ENCODE data around the gene CFLAR.
"Not testable (repeated sequence)": the region's sequence is repeated elsewhere in the genome, so short reads cannot be mapped to it uniquely, and the experiment has no call there.

CFLAR gene

GRCh38 chr2:201182650-201183364 is 66.8 kb downstream of the CFLAR start, which contains the start of gene CASP10:
TSS of gene CASP10 (plus strand) at chr2:201183141. CDS start at chr2:201185778, 2,637 bp downstream.
- no peak for DNase-seq (ENCODE audit: low read depth, low spot score)

GRCh38 chr2:201183365-201183727 is 67.4 kb downstream of the CFLAR start:
- DNase-seq (ENCODE audit: low read depth, low spot score), result no peak

- not testable (repeated sequence) for DNase-seq (ENCODE audit: low read depth, low spot score)
These were observed 67.9 kb downstream of the CFLAR start for GRCh38 chr2:201183835-201184234.

GRCh38 chr2:201184248-201184647 is 68.3 kb downstream of the CFLAR start:
- not testable (repeated sequence) for DNase-seq (ENCODE audit: low read depth, low spot score)

- DNase-seq (ENCODE audit: low read depth, low spot score), result no peak
These were observed 69.9 kb downstream of the CFLAR start for GRCh38 chr2:201185863-201186262.

GRCh38 chr2:201186982-201187381 is 71.0 kb downstream of the CFLAR start:
- no peak for DNase-seq (ENCODE audit: low read depth, low spot score)

GRCh38 chr2:201188449-201188848 is 72.5 kb downstream of the CFLAR start:
- no peak for DNase-seq (ENCODE audit: low read depth, low spot score)

- DNase-seq (ENCODE audit: low read depth, low spot score), result no peak
These were observed 75.3 kb downstream of the CFLAR start for GRCh38 chr2:201191132-201191875.

GRCh38 chr2:201194097-201194496 is 78.1 kb downstream of the CFLAR start:
- DNase-seq (ENCODE audit: low read depth, low spot score), result no peak

- no peak for DNase-seq (ENCODE audit: low read depth, low spot score)
These were observed 79.4 kb downstream of the CFLAR start for GRCh38 chr2:201195331-201195730.

- no peak for DNase-seq (ENCODE audit: low read depth, low spot score)
These were observed 80.0 kb downstream of the CFLAR start for GRCh38 chr2:201196003-201196402.

- no peak for DNase-seq (ENCODE audit: low read depth, low spot score)
These were observed 80.8 kb downstream of the CFLAR start for GRCh38 chr2:201196803-201197202.

- DNase-seq (ENCODE audit: low read depth, low spot score), result no peak
These were observed 81.8 kb downstream of the CFLAR start for GRCh38 chr2:201197781-201198180.

GRCh38 chr2:201199847-201200246 is 83.9 kb downstream of the CFLAR start:
- no peak for DNase-seq (ENCODE audit: low read depth, low spot score)

- no peak for DNase-seq (ENCODE audit: low read depth, low spot score)
These were observed 84.4 kb downstream of the CFLAR start for GRCh38 chr2:201200345-201200744.

- DNase-seq (ENCODE audit: low read depth, low spot score), result no peak
These were observed 85.4 kb downstream of the CFLAR start for GRCh38 chr2:201201371-201201770.

GRCh38 chr2:201203916-201204654 is 88.1 kb downstream of the CFLAR start:
- peak; percentile 78 for DNase-seq (ENCODE audit: low read depth, low spot score)

GRCh38 chr2:201204655-201205514 is 88.9 kb downstream of the CFLAR start:
- DNase-seq (ENCODE audit: low read depth, low spot score), result no peak

GRCh38 chr2:201205515-201205849 is 89.5 kb downstream of the CFLAR start:
- DNase-seq (ENCODE audit: low read depth, low spot score), result no peak

GRCh38 chr2:201208563-201209252 is 92.7 kb downstream of the CFLAR start:
- no peak for DNase-seq (ENCODE audit: low read depth, low spot score)

GRCh38 chr2:201215963-201216362 is 100.0 kb downstream of the CFLAR start:
- no peak for DNase-seq (ENCODE audit: low read depth, low spot score)

Data from brain pericyte (primary cell).